Spinal cord (tissue), 10 donors: ENCODE results near the gene CNTD1. TPM values are rescaled to one million over a fixed set of nuclear protein-coding genes. Genes with fewer than 3 reads are reported as not detected.

Experiments used
- DNase-seq, 6 donors: peaks; one replicate each; pipeline versions ENCODE4 v3.0.0 to v3.0.0-alpha.2; 2013 to 2015; ENCODE audit warnings: low spot score in 6 of 6, low read depth in 4 of 6
- H3K27ac ChIP-seq: one replicate; pipeline ENCODE4 v1.5.1; 2013; ENCODE audit warnings: low read depth, low read length, control low read depth
- H3K27me3 ChIP-seq: one replicate; pipeline ENCODE4 v1.6.1; 2013; ENCODE audit warnings: low read length; ENCODE audit not compliant: control insufficient read depth, insufficient read depth
- H3K36me3 ChIP-seq: one replicate; pipeline ENCODE4 v1.6.1; 2013; ENCODE audit warnings: low read length; ENCODE audit not compliant: control insufficient read depth, insufficient read depth
- H3K4me1 ChIP-seq: one replicate; pipeline ENCODE4 v1.6.1; 2013; ENCODE audit warnings: low read length; ENCODE audit not compliant: control insufficient read depth, insufficient read depth
- H3K4me3 ChIP-seq: one replicate; pipeline ENCODE4 v1.5.1; 2013; ENCODE audit warnings: low read depth, low read length, control low read depth
- H3K9me3 ChIP-seq: one replicate; pipeline ENCODE4 v1.6.1; 2013; ENCODE audit warnings: low read length; ENCODE audit not compliant: control insufficient read depth, insufficient read depth
- WGBS: methylation state at CpG from one replicate; pipeline ENCODE4 v1.1.5; 2013; ENCODE audit warnings: missing lambda C conversion rate; ENCODE audit not compliant: insufficient coverage; 5-methylcytosine and 5-hydroxymethylcytosine counted together
- polyA plus RNA-seq, 2 donors: library from polyadenylated mRNA; unstranded; fragments of 120-200 nt; gene quantifications; one replicate each; pipeline ENCODE4 v1.2.1, GENCODE V29; 2013; ENCODE audit not compliant: insufficient read length in 2 of 2
- total RNA-seq, 2 donors: library from RNA; depleted of rRNA in 1 of 2; stranded (reverse); fragments of 120-200 nt in 1 of 2; fragments of >200 nt in 1 of 2; gene quantifications; one replicate each; pipeline versions ENCODE4 v1.2.3 to v1.2.4, GENCODE V29; 2013 to 2014
- donor health status: healthy.

CNTD1 gene
- total and polyA plus RNA-seq, 4 donors, result 0.50 to 2.8 (median 1.3) TPM

- H3K9me3 ChIP-seq, result no peaks in the 10 kb centered on the region
- H3K4me1 ChIP-seq, result peaks cover 18% of the 10 kb centered on the region
- H3K36me3 ChIP-seq, result no peaks in the 10 kb centered on the region
- no peak for DNase-seq
- no peak overlapping the region for H3K4me3 ChIP-seq
- no peak overlapping the region for H3K27ac ChIP-seq
- no peaks in the 10 kb centered on the region for H3K27me3 ChIP-seq
- no CpG with 5 or more reads among the region's 1 CpG for WGBS
Observed at GRCh38 chr17:42827472-42827871, 28.8 kb downstream of the CNTD1 start.

GRCh38 chr17:42830971-42831370 lies 32.3 kb downstream of the CNTD1 start:
- Histone ChIP-seq H3K36me3 (peaks cover 13% of the 10 kb centered on the region), H3K9me3 (no peaks in the 10 kb centered on the region), H3K27ac (no peak overlapping the region), H3K4me1 (peaks cover 10% of the 10 kb centered on the region), H3K27me3 (no peaks in the 10 kb centered on the region), H3K4me3 (no peak overlapping the region)
- no peak for DNase-seq

- H3K36me3 ChIP-seq, result peaks cover 27% of the 10 kb centered on the region
- H3K4me3 ChIP-seq, result peak overlapping the region; percentile 97
- peaks cover 10% of the 10 kb centered on the region for H3K4me1 ChIP-seq
- 42% methylated on average over 7 of the region's 9 CpGs for WGBS
- peak overlapping the region; percentile 83 for H3K27ac ChIP-seq
- no peaks in the 10 kb centered on the region for H3K9me3 ChIP-seq
- H3K27me3 ChIP-seq, result no peaks in the 10 kb centered on the region
- DNase-seq, result no peak
Observed at GRCh38 chr17:42832213-42832933, 33.7 kb downstream of the CNTD1 start.

GRCh38 chr17:42832934-42833766 lies 34.5 kb downstream of the CNTD1 start, which contains the start of gene PSME3:
Gene PSME3 (plus strand): TSS chr17:42833397. CDS start chr17:42833632, 235 bp downstream.
- WGBS, result under 1% methylated on average over 66 of the region's 71 CpGs
- peak within 1 kb of the TSS; percentile 97 for H3K4me3 ChIP-seq
- H3K27me3 ChIP-seq, result no peaks in the 10 kb centered on the region
- DNase-seq, result peak; percentile 80 to 97 (median 91)
- peaks cover 10% of the 10 kb centered on the region for H3K4me1 ChIP-seq
- H3K9me3 ChIP-seq, result no peaks in the 10 kb centered on the region
- peak within 1 kb of the TSS; percentile 83 for H3K27ac ChIP-seq
- peaks cover 34% of the 10 kb centered on the region for H3K36me3 ChIP-seq

- DNase-seq, result no peak
- Histone ChIP-seq H3K4me1 (peaks cover 10% of the 10 kb centered on the region), H3K9me3 (no peaks in the 10 kb centered on the region), H3K27ac (peak overlapping the region; percentile 83), H3K27me3 (no peaks in the 10 kb centered on the region), H3K36me3 (peaks cover 42% of the 10 kb centered on the region), H3K4me3 (peak overlapping the region; percentile 97)
- 4% methylated on average over 7 of the region's 18 CpGs for WGBS
Observed at GRCh38 chr17:42833767-42834422, 35.2 kb downstream of the CNTD1 start.

- WGBS, result no CpG with 5 or more reads among the region's 6 CpGs
- peaks cover 60% of the 10 kb centered on the region for H3K36me3 ChIP-seq
Observed at GRCh38 chr17:42835732-42836131, 37.1 kb downstream of the CNTD1 start.

GRCh38 chr17:42841975-42842685 lies 43.5 kb downstream of the CNTD1 start:
- Histone ChIP-seq H3K27me3 (no peaks in the 10 kb centered on the region), H3K4me1 (no peaks in the 10 kb centered on the region), H3K9me3 (no peaks in the 10 kb centered on the region), H3K4me3 (no peak overlapping the region), H3K27ac (no peak overlapping the region), H3K36me3 (peaks cover 81% of the 10 kb centered on the region)
- DNase-seq, result no peak
- WGBS, result 87% methylated on average over 6 of the region's 11 CpGs

More at GRCh38 chr17:42835732-42836131, 37.1 kb downstream of the CNTD1 start:
- peaks cover 10% of the 10 kb centered on the region for H3K4me1 ChIP-seq
- no peak overlapping the region for H3K27ac ChIP-seq
- H3K4me3 ChIP-seq, result no peak overlapping the region
- H3K9me3 ChIP-seq, result no peaks in the 10 kb centered on the region
- no peaks in the 10 kb centered on the region for H3K27me3 ChIP-seq
- no peak for DNase-seq

GRCh38 chr17:42843358-42843934 lies 44.8 kb downstream of the CNTD1 start:
- H3K4me3 ChIP-seq, result no peak overlapping the region
- no peaks in the 10 kb centered on the region for H3K9me3 ChIP-seq
- H3K36me3 ChIP-seq, result peaks cover 67% of the 10 kb centered on the region
- peak; percentile 29 to 89 (median 49) for DNase-seq
- no peak overlapping the region for H3K27ac ChIP-seq
- H3K27me3 ChIP-seq, result no peaks in the 10 kb centered on the region
- whole genome bisulfite sequencing, result no CpG with 5 or more reads among the region's 6 CpGs
- no peaks in the 10 kb centered on the region for H3K4me1 ChIP-seq

- peaks cover 59% of the 10 kb centered on the region for H3K36me3 ChIP-seq
- no peak within 1 kb of the TSS for H3K4me3 ChIP-seq
- H3K27ac ChIP-seq, result no peak within 1 kb of the TSS
- no peaks in the 10 kb centered on the region for H3K9me3 ChIP-seq
- H3K4me1 ChIP-seq, result no peaks in the 10 kb centered on the region
- 96% methylated on average over 4 of the region's 4 CpGs for WGBS
- no peak for DNase-seq
- H3K27me3 ChIP-seq, result no peaks in the 10 kb centered on the region
Observed at GRCh38 chr17:42844271-42844670, 45.6 kb downstream of the CNTD1 start, which contains the start of gene AOC2. Gene AOC2 (plus strand): TSS chr17:42844580. CDS start chr17:42844627, 47 bp downstream.
